SHP77 (cell line): ENCODE data around the gene LTB.
"Not testable (repeated sequence)": the region's sequence is repeated elsewhere in the genome, so short reads cannot be mapped to it uniquely, and the experiment has no call there.

Experiments
- DNase-seq, 2 experiments: peaks; one replicate each; lab custom pipeline; 2025; lab: John Stamatoyannopoulos, UW

The LTB gene

DNA sequence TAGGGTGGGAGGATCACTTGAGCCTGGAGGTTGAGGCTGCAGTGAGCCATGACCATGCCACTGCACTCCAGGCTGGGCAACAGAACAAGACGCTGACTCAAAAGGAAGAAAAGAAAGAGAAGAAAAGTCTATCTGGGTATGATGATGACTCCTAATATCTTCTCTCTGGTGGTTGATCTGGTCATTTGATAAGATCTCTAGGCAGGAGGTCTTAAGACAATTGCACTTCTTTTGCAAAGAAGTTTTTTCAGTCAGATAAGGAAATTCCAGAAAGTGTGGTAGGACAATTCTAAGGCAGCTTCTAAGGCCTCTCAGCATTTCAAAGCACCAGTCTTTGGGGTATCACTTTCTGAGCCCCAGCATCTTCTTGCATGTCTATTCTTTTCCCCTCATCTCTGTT is 25.1 kb upstream of the LTB start:
- DNase-seq, result no peak

- peak; percentile 36 for DNase-seq
Measured at GRCh38 chr6:31597006-31597405, 14.8 kb upstream of the LTB start.

- no peak for DNase-seq
Measured at GRCh38 chr6:31592396-31592771, 10.2 kb upstream of the LTB start.

GRCh38 chr6:31590691-31591090 is 8.5 kb upstream of the LTB start:
- DNase-seq, result not testable (repeated sequence)

DNA sequence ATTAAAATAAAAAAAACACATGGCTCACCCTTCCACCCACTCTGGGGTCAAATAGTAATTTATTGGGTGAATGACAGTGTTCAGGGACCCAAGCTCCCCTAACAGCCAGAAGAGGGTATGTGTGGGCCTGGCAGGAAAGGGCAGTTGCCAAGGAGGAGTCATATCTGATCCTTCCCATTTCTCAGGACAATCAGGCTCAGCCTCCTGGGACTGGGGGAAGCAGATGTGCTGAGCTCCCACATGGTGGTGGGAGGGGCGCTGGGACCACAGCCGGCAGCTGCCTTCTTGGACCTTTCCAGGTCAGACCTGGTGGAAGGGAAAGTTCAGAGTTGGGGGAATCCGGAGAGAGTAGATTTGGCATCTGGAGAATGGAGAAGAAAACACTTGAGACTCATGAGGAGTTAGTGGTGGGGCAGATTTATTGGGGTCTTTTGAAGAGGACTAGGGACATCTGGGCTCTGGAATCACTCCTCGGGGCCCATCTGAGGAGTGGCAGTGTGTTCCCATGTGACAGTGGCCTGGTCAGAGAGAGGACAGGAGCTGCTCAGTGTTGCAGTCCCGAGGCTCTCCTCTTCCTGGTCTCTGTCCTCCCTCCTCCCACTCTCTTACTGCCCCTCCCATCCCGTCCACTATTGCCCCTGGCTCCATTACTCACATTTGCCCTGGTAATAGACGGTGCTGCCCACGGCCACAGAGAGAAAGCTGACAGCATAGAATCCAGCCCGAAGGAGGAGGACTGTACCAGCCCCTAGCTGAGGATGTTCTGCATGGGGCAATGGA is 6.8 kb upstream of the LTB start:
- DNase-seq, result no peak

DNA sequence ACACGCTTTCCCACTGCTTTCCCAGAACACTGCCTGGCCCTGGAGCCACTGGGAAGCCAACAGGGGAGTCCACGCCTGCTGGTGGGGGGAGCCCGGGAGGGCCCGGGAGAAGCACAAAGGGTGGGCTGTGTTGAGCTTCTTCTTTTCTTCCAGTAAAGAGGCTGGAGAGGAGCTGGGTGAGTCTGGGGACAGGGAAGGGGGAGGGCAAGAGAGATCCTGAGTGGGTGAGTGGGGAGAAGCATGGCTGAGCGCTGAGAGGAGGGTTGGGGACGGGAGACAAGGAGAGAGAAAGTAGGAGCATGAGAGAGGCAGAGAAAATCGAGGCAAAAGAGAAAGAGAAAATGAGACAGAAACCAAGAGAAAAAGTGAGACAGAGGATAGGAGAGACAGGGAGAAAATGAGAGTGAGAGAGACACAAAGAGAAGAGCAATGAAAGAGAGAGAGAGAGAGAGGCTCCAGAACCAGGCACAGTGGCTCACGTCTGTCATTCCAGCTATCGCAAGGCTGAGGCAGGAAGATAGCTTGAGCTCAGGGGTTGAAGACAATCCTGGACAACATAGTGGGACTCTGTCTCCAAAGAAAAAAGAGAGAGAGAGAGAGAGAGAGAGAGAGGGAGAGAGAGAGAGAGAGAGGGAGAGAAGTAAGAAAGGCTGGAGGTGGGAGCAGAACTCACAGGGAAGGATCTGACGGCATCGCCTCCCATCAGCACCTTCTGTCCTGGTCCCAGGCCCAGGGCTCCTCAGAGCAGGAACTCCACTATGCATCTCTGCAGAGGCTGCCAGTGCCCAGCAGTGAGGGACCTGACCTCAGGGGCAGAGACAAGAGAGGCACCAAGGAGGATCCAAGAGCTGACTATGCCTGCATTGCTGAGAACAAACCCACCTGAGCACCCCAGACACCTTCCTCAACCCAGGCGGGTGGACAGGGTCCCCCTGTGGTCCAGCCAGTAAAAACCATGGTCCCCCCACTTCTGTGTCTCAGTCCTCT is 5.9 kb upstream of the LTB start:
- DNase-seq, result no peak

- DNase-seq, result no peak
Measured at GRCh38 chr6:31586599-31587281, 4.5 kb upstream of the LTB start.

- no peak for DNase-seq
Measured at GRCh38 chr6:31586008-31586407, 3.8 kb upstream of the LTB start, which contains the start of gene LST1. Gene LST1, plus strand, starts transcription at chr6:31586277. Its CDS starts 1,023 bp downstream, at chr6:31587300.

GRCh38 chr6:31585491-31585890 is 3.3 kb upstream of the LTB start:
- no peak for DNase-seq

DNA sequence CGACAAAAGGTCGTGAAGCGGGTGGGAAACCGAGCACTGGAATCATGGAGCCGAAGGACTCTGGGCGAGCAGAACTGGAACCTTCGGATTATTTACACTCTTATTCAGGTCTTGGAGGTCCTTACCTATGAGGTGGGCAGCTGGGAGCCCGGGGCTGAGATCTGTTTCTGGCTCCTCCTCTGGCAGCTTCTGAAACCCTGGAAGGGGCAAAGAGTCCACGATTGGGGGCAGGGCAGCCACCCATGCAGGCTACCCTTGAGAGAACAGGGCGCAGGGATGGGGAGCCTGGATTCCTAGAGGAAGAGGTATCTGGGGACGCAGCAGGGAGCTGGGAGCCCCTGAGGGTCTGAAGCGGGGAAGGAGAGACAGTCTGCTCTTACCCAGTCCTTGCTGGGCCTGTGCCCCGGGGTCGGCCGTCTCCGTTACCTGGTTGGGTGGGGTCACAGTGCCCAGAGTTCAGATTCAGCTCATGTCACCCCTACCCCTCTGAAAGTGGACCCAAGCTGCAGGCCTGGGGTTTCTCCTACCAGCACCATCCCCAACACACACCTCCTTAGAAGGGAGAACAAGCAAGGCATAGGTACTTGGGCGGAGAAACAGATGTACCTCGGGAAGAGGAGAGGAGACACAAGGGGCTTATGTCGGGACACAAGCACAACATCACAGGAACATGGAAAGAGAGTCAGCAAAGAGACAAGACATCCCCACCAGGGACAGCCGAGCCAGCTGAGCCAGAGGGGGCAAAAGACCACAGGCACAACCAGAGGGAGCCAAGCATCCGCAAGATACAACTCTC is 592 bp downstream of the LTB start:
- no peak for DNase-seq

DNA sequence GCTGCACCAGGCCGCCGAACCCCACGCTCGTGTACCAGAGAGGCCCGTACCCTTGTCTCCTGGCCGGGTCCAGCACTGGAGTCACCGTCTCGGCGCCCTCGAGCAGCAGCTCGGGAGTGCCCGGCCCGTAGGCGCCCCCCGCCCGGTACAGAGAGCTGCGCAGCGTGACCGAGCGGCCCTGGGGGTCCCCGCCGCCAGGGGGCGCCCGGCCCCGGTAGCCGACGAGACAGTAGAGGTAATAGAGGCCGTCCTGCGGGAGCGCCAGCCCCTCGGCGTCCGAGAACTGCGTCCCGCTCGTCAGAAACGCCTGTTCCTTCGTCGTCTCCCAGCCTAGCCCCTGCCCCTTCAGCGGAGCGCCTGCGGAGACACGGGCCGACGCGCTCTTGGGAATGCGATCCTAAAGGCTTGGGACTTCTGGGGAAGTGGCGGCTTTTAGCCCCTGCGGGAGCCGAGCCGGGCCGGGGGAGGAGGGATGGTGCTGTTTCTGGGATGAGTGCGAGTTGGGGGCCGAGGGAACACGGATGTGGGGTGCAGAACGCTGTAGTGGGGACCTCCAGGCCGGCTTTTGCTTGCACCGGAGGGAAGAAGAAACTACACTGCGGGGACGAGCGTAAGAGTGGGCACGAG is 1.3 kb downstream of the LTB start:
- peak; percentile 30 to 72 for DNase-seq

- DNase-seq, result no peak
Measured at GRCh38 chr6:31580438-31580740, 1.8 kb downstream of the LTB start.

DNA sequence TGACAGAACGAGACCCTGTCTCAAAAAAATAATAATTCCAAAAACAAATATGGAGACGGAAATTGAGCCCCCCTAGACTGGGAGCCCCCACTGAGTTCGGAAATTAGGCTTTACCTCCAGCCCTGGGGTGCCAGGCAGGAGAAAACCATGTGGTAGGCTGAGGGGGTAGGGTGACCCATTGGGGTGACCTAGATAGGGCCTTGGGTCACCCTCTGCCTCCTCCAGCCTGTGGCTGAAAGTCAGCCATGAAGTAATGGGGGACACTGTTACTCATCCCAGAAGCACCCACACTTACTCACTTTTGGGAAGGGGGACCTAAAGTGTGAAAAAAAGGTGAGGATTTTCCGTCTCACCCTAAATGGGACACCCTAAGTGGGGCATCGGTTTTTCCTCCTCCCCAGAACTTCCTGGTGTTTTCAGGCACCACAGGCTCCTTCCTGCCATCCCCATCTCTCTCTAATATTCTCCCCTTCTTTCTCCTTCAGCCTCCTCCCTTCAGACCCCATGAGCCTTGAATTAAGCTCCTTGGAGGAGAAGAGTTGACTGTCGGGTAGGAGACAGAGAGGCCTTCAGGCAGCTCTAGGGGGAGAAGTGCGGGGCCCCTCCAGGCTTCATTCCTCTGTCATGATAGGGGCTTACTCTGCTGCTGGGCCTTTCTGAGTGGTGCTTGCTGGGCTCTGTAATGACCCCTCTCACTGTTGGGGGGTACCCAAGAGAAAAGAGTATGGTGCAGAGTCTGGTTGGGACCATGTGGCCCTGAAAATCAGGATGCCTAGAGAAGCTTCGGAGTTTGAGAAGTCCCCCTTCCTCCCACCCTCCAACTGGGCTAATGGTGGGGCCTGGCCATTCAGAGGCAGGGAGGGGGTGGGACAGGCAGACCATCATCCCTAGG is 2.4 kb downstream of the LTB start:
- DNase-seq, result no peak

DNA sequence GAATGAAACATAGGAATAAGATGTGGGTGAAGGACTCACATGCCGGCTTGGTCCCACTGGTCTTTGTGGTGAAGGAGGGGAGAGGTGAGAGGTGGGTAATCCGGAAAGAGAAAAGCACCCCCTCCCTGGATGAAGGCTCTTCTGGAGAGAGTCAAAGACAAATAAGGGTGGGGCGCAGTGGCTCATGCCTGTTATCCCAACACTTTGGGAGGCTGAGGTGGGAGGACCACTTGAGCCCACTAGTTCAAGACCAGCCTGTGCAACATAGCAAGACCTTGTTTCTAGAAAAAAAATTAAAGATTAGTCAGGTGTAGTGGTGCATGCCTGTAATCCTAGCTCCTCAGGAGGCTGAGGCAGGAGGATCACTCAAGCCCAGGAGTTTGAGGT is 3.1 kb downstream of the LTB start:
- no peak for DNase-seq

GRCh38 chr6:31578184-31579118 is 3.8 kb downstream of the LTB start:
- DNase-seq, result no peak

DNA sequence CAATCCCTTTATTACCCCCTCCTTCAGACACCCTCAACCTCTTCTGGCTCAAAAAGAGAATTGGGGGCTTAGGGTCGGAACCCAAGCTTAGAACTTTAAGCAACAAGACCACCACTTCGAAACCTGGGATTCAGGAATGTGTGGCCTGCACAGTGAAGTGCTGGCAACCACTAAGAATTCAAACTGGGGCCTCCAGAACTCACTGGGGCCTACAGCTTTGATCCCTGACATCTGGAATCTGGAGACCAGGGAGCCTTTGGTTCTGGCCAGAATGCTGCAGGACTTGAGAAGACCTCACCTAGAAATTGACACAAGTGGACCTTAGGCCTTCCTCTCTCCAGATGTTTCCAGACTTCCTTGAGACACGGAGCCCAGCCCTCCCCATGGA is 4.7 kb downstream of the LTB start:
- DNase-seq, result no peak

DNA sequence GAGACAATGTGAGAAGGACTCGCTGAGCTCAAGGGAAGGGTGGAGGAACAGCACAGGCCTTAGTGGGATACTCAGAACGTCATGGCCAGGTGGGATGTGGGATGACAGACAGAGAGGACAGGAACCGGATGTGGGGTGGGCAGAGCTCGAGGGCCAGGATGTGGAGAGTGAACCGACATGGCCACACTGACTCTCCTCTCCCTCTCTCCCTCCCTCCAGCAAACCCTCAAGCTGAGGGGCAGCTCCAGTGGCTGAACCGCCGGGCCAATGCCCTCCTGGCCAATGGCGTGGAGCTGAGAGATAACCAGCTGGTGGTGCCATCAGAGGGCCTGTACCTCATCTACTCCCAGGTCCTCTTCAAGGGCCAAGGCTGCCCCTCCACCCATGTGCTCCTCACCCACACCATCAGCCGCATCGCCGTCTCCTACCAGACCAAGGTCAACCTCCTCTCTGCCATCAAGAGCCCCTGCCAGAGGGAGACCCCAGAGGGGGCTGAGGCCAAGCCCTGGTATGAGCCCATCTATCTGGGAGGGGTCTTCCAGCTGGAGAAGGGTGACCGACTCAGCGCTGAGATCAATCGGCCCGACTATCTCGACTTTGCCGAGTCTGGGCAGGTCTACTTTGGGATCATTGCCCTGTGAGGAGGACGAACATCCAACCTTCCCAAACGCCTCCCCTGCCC is 5.2 kb downstream of the LTB start:
- DNase-seq, result no peak

DNA sequence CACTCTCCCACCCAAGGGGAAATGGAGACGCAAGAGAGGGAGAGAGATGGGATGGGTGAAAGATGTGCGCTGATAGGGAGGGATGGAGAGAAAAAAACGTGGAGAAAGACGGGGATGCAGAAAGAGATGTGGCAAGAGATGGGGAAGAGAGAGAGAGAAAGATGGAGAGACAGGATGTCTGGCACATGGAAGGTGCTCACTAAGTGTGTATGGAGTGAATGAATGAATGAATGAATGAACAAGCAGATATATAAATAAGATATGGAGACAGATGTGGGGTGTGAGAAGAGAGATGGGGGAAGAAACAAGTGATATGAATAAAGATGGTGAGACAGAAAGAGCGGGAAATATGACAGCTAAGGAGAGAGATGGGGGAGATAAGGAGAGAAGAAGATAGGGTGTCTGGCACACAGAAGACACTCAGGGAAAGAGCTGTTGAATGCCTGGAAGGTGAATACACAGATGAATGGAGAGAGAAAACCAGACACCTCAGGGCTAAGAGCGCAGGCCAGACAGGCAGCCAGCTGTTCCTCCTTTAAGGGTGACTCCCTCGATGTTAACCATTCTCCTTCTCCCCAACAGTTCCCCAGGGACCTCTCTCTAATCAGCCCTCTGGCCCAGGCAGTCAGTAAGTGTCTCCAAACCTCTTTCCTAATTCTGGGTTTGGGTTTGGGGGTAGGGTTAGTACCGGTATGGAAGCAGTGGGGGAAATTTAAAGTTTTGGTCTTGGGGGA is 6.1 kb downstream of the LTB start:
- no peak for DNase-seq
